ENCODE measurements around the gene BLVRB. TPM values are rescaled to one million over a fixed set of nuclear protein-coding genes. Genes with fewer than 3 reads are reported as not detected.
A peak's percentile ranks its signal among the peaks of the same experiment; 100 is the strongest.
"Not testable (repeated sequence)": the region's sequence is repeated elsewhere in the genome, so short reads cannot be mapped to it uniquely, and the experiment has no call there.

BLVRB gene
- total RNA-seq, 2 experiments from 2014 or later = 21.2 to 21.7 TPM

GRCh38 chr19:40441719-40442253, 23.8 kb downstream of the BLVRB start:
- Mint-ChIP-seq H3K36me3 (ENCODE audit: low read depth) (peaks cover 5% of the 10 kb centered on the region), H3K4me1 (ENCODE audit: low read depth) (peaks cover 26% of the 10 kb centered on the region), H3K27me3 (no peaks in the 10 kb centered on the region), H3K9me3 (no peaks in the 10 kb centered on the region), H3K4me3 (peak overlapping the region; percentile 92), H3K27ac (peak overlapping the region; percentile 97)
- intact Hi-C loops (cut with micrococcal nuclease) = no loop called here
- no peak for DNase-seq
- ChIA-PET CTCF (interaction anchor here (2.8 to 4.1 kb wide), 2 partner anchors 21 to 23 kb away, joined by 19 to 25 read pairs; no protein-coding TSS in a partner anchor), POLR2A (interaction anchor here (2.9 kb wide), 1 partner anchor 14 kb away, joined by 29 read pairs; the partner anchor contains the start of gene SERTAD1)
- no peak for TF ChIP-seq CTCF (IDR thresholded peaks at IDR 0.05)
- ATAC-seq = no peak

GRCh38 chr19:40438284-40438683, 27.3 kb downstream of the BLVRB start:
- ChIA-PET POLR2A (interaction anchor here (1.0 to 1.1 kb wide), 2 partner anchors 11 to 292 kb away, joined by 3 to 5 read pairs; no protein-coding TSS in a partner anchor), CTCF (interaction anchor here (1.7 to 2.0 kb wide), 2 partner anchors 17 to 27 kb away, joined by 6 read pairs; partner anchors contain the start of gene BLVRB)
- Mint-ChIP-seq H3K4me1 (ENCODE audit: low read depth) (peaks cover 28% of the 10 kb centered on the region), H3K4me3 (no peak overlapping the region), H3K27ac (no peak overlapping the region), H3K36me3 (ENCODE audit: low read depth) (peaks cover 5% of the 10 kb centered on the region), H3K27me3 (no peaks in the 10 kb centered on the region), H3K9me3 (no peaks in the 10 kb centered on the region)
- ATAC-seq = no peak
- no peak for DNase-seq
- no peak for TF ChIP-seq CTCF (IDR thresholded peaks at IDR 0.05)
- intact Hi-C loops (cut with micrococcal nuclease) = no loop called here

GRCh38 chr19:40433391-40434216, 31.9 kb downstream of the BLVRB start:
- H3K27me3 Mint-ChIP-seq = no peaks in the 10 kb centered on the region
- H3K27ac Mint-ChIP-seq = peak overlapping the region; percentile 88
- ATAC-seq (peak; percentile 88), DNase-seq (peak; percentile 49)
- H3K4me3 Mint-ChIP-seq = peak overlapping the region; percentile 76
- ChIA-PET CTCF (interaction anchor here (0.7 to 3.4 kb wide), 3 partner anchors 9 to 641 kb away, joined by 3 to 22 read pairs (median 3); no protein-coding TSS in a partner anchor), POLR2A (interaction anchor here (0.7 to 1.8 kb wide), 6 partner anchors 7 to 463 kb away, joined by 3 to 7 read pairs (median 3); partner anchors contain the start of genes PSMC4 and SERTAD1)
- no peaks in the 10 kb centered on the region for H3K36me3 Mint-ChIP-seq (ENCODE audit: low read depth)
- peaks cover 10% of the 10 kb centered on the region for H3K4me1 Mint-ChIP-seq (ENCODE audit: low read depth)
- intact Hi-C loops (cut with micrococcal nuclease) = no loop called here
- TF ChIP-seq CTCF (IDR thresholded peaks at IDR 0.05) = no peak
- H3K9me3 Mint-ChIP-seq = no peaks in the 10 kb centered on the region

GRCh38 chr19:40432760-40433159, 32.8 kb downstream of the BLVRB start:
- ATAC-seq; intact Hi-C loops (cut with micrococcal nuclease); H3K36me3 Mint-ChIP-seq (ENCODE audit: low read depth); H3K4me1 Mint-ChIP-seq (ENCODE audit: low read depth); DNase-seq; H3K27me3 Mint-ChIP-seq; H3K9me3 Mint-ChIP-seq: not testable (repeated sequence)
- ChIA-PET CTCF (interaction anchor here (3.4 kb wide), 1 partner anchor 11 kb away, joined by 22 read pairs; no protein-coding TSS in a partner anchor), POLR2A (interaction anchor here (0.6 to 1.6 kb wide), 2 partner anchors 12 to 169 kb away, joined by 3 read pairs; no protein-coding TSS in a partner anchor)
- H3K4me3 Mint-ChIP-seq = peak overlapping the region; percentile 76
- peak overlapping the region; percentile 88 for H3K27ac Mint-ChIP-seq

- Mint-ChIP-seq H3K4me3 (no peak overlapping the region), H3K36me3 (ENCODE audit: low read depth) (no peaks in the 10 kb centered on the region), H3K9me3 (no peaks in the 10 kb centered on the region), H3K4me1 (ENCODE audit: low read depth) (peaks cover 10% of the 10 kb centered on the region), H3K27ac (no peak overlapping the region), H3K27me3 (no peaks in the 10 kb centered on the region)
- TF ChIP-seq CTCF (IDR thresholded peaks at IDR 0.05) = no peak
- CTCF ChIA-PET = interaction anchor here (1.6 to 3.4 kb wide), 2 partner anchors 10 to 33 kb away, joined by 6 to 22 read pairs; no protein-coding TSS in a partner anchor
- POLR2A ChIA-PET = no interaction called here
- no peak for DNase-seq
- no peak for ATAC-seq
- intact Hi-C loops (cut with micrococcal nuclease) = no loop called here
Observed at GRCh38 chr19:40431698-40432097, 33.8 kb downstream of the BLVRB start.

- H3K27me3 Mint-ChIP-seq; H3K27ac Mint-ChIP-seq; H3K4me3 Mint-ChIP-seq; POLR2A ChIA-PET; H3K36me3 Mint-ChIP-seq (ENCODE audit: low read depth); ATAC-seq; DNase-seq; intact Hi-C loops (cut with micrococcal nuclease); H3K9me3 Mint-ChIP-seq: not testable (repeated sequence)
- peaks cover 12% of the 10 kb centered on the region for H3K4me1 Mint-ChIP-seq (ENCODE audit: low read depth)
- CTCF ChIA-PET = interaction anchor here (0.6 to 1.0 kb wide), 3 partner anchors 10 to 205 kb away, joined by 3 to 5 read pairs (median 3); no protein-coding TSS in a partner anchor
Observed at GRCh38 chr19:40430242-40430641, 35.3 kb downstream of the BLVRB start.

GRCh38 chr19:40428197-40428596, 37.3 kb downstream of the BLVRB start:
- H3K9me3 Mint-ChIP-seq; intact Hi-C loops (cut with micrococcal nuclease); H3K36me3 Mint-ChIP-seq (ENCODE audit: low read depth); H3K27me3 Mint-ChIP-seq; H3K27ac Mint-ChIP-seq; DNase-seq; H3K4me1 Mint-ChIP-seq (ENCODE audit: low read depth); ATAC-seq; H3K4me3 Mint-ChIP-seq: not testable (repeated sequence)
- POLR2A ChIA-PET = interaction anchor here (1.7 to 3.7 kb wide), 2 partner anchors 11 to 14 kb away, joined by 5 to 29 read pairs; no protein-coding TSS in a partner anchor
- CTCF ChIA-PET = interaction anchor here (0.8 to 4.0 kb wide), 3 partner anchors 37 to 206 kb away, joined by 3 to 21 read pairs (median 4); partner anchors contain the start of gene BLVRB

All from activated CD8-positive, alpha-beta T cell treated with anti-CD3 and anti-CD28 coated beads for 36 hours (primary cell).